OCI-LY1 (cell line): ENCODE measurements around the gene PRR14L.

ENCODE experiments used
- H2AFZ ChIP-seq: fragments of 200-600 bp; sonication (generic), shearing (Covaris generic); 2 replicates; pipeline ENCODE4 v1.6.0; 2014; ENCODE audit warnings: antibody characterized with exemption, mild to moderate bottlenecking, low read length
- H3F3A ChIP-seq: fragments of 200-600 bp; sonication (generic), shearing (Covaris generic); 2 replicates; pipeline ENCODE4 v1.6.0; 2014; ENCODE audit warnings: mild to moderate bottlenecking, antibody characterized with exemption, low read length, moderate library complexity; ENCODE audit not compliant: insufficient read depth
- H3K27ac ChIP-seq: fragments of 200-600 bp; sonication (generic); 2 replicates; pipeline ENCODE4 v1.5.1; 2014; ENCODE audit warnings: low read length, mixed run types, mild to moderate bottlenecking, low read depth; ENCODE audit not compliant: poor library complexity, severe bottlenecking
- H3K27me3 ChIP-seq: fragments of 200-600 bp; sonication (generic); 2 replicates; pipeline ENCODE4 v1.6.0; 2014; ENCODE audit warnings: antibody characterized with exemption, mild to moderate bottlenecking, low read length, moderate library complexity; ENCODE audit not compliant: insufficient read depth
- H3K36me3 ChIP-seq: fragments of 200-600 bp; sonication (generic); 2 replicates; pipeline ENCODE4 v1.6.1; 2014; ENCODE audit warnings: mild to moderate bottlenecking, antibody characterized with exemption, low read length, moderate library complexity, mixed read lengths; ENCODE audit not compliant: insufficient read depth
- H3K4me1 ChIP-seq: fragments of 200-600 bp; sonication (generic); 2 replicates; pipeline ENCODE4 v1.5.1; 2014; ENCODE audit warnings: mild to moderate bottlenecking, low read length, moderate library complexity; ENCODE audit not compliant: insufficient read depth, severe bottlenecking
- H3K4me2 ChIP-seq: fragments of 200-600 bp; sonication (generic), shearing (Covaris generic); 2 replicates; pipeline ENCODE4 v1.6.1; 2014; ENCODE audit warnings: low read length
- H3K4me3 ChIP-seq: fragments of 200-600 bp; sonication (generic); 2 replicates; pipeline ENCODE4 v1.5.1; 2014; ENCODE audit warnings: low read length, low read depth, mild to moderate bottlenecking, mixed read lengths; ENCODE audit not compliant: poor library complexity, severe bottlenecking
- H3K79me2 ChIP-seq: fragments of 200-600 bp; shearing (Covaris generic); 2 replicates; pipeline ENCODE4 v1.6.1; 2016; ENCODE audit warnings: mixed run types, low read length, mixed read lengths; ENCODE audit not compliant: insufficient read depth
- H3K9ac ChIP-seq: fragments of 200-600 bp; sonication (generic), shearing (Covaris generic); 2 replicates; pipeline ENCODE4 v1.6.1; 2014; ENCODE audit warnings: mild to moderate bottlenecking, low read length, mixed read lengths
- H3K9me2 ChIP-seq: fragments of 200-600 bp; sonication (generic), shearing (Covaris generic); 2 replicates; pipeline ENCODE4 v1.6.1; 2014; ENCODE audit warnings: low read depth, mild to moderate bottlenecking, low read length, mixed read lengths
- H3K9me3 ChIP-seq: fragments of 200-600 bp; shearing (Covaris generic); 2 replicates; pipeline ENCODE4 v1.6.1; 2014; ENCODE audit warnings: low read length, mixed read lengths
- H4K20me1 ChIP-seq: fragments of 200-600 bp; sonication (generic), shearing (Covaris generic); 2 replicates; pipeline ENCODE4 v1.6.0; 2016; ENCODE audit warnings: mild to moderate bottlenecking, low read length; ENCODE audit not compliant: insufficient read depth
- CTCF ChIP-seq: fragments of 200-600 bp; sonication (generic), shearing (Covaris generic); IDR thresholded peaks from 2 replicates; pipeline ENCODE4 v1.5.1; 2017; ENCODE audit warnings: mild to moderate bottlenecking, antibody characterized with exemption, low read length, moderate library complexity, mixed read lengths
- EZH2 ChIP-seq: fragments of 200-600 bp; sonication (generic), shearing (Covaris generic); IDR thresholded peaks from 2 replicates; pipeline ENCODE4 v1.8.0; 2017; ENCODE audit warnings: borderline replicate concordance, mixed run types, mild to moderate bottlenecking, antibody characterized with exemption, low read length, moderate library complexity, mixed read lengths

The PRR14L gene

GRCh38 chr22:31739795-31740201 lies 10.1 kb downstream of the PRR14L start:
- H3K27me3 ChIP-seq, result no peaks in the 10 kb centered on the region
- no peaks in the 10 kb centered on the region for H3K9me3 ChIP-seq
- no peaks in the 10 kb centered on the region for H3K4me1 ChIP-seq
- H3K9ac ChIP-seq, result no peak overlapping the region
- H4K20me1 ChIP-seq, result no peaks in the 10 kb centered on the region
- TF ChIP-seq CTCF (no peak), EZH2 (no peak)
- no peak overlapping the region for H3K27ac ChIP-seq
- H3K9me2 ChIP-seq, result no peaks in the 10 kb centered on the region
- H3K4me3 ChIP-seq, result no peak overlapping the region
- H3K4me2 ChIP-seq, result no peak overlapping the region
- no peak overlapping the region for H2AFZ ChIP-seq
- H3K79me2 ChIP-seq, result peaks cover 55% of the 10 kb centered on the region
- H3K36me3 ChIP-seq, result peaks cover 74% of the 10 kb centered on the region
- no peaks in the 10 kb centered on the region; the same call in 1 of the 2 replicates for H3F3A ChIP-seq

GRCh38 chr22:31738566-31738965 lies 11.4 kb downstream of the PRR14L start:
- H3F3A ChIP-seq, result no peaks in the 10 kb centered on the region; the same call in 1 of the 2 replicates
- H3K9me3 ChIP-seq, result no peaks in the 10 kb centered on the region
- no peaks in the 10 kb centered on the region for H4K20me1 ChIP-seq
- no peak overlapping the region for H3K9ac ChIP-seq
- peaks cover 79% of the 10 kb centered on the region for H3K36me3 ChIP-seq
- no peaks in the 10 kb centered on the region for H3K27me3 ChIP-seq
- H3K79me2 ChIP-seq, result peaks cover 44% of the 10 kb centered on the region
- H3K27ac ChIP-seq, result no peak overlapping the region
- H3K4me3 ChIP-seq, result no peak overlapping the region
- no peaks in the 10 kb centered on the region for H3K9me2 ChIP-seq
- TF ChIP-seq EZH2, result no peak
- TF ChIP-seq CTCF, result no peak
- no peaks in the 10 kb centered on the region for H3K4me1 ChIP-seq
- no peak overlapping the region for H2AFZ ChIP-seq
- no peak overlapping the region for H3K4me2 ChIP-seq

GRCh38 chr22:31737932-31738331 lies 12.0 kb downstream of the PRR14L start:
- H3K27me3 ChIP-seq, result no peaks in the 10 kb centered on the region
- H3K9me2 ChIP-seq, result no peaks in the 10 kb centered on the region
- H2AFZ ChIP-seq, result no peak overlapping the region
- H3K4me3 ChIP-seq, result no peak overlapping the region
- no peak overlapping the region for H3K27ac ChIP-seq
- no peak overlapping the region for H3K9ac ChIP-seq
- no peaks in the 10 kb centered on the region for H4K20me1 ChIP-seq
- H3K79me2 ChIP-seq, result peaks cover 38% of the 10 kb centered on the region
- no peaks in the 10 kb centered on the region for H3K9me3 ChIP-seq
- TF ChIP-seq CTCF (no peak), EZH2 (no peak)
- H3F3A ChIP-seq, result no peaks in the 10 kb centered on the region; the same call in 1 of the 2 replicates
- H3K4me1 ChIP-seq, result no peaks in the 10 kb centered on the region
- H3K36me3 ChIP-seq, result peaks cover 76% of the 10 kb centered on the region
- no peak overlapping the region for H3K4me2 ChIP-seq
